Mammary epithelial cell (primary cell): ENCODE data around the gene NLRC5.

Source experiments
- EZH2 ChIP-seq: IDR thresholded peaks from 2 replicates; pipeline ENCODE4 v1.6.1; 2012; ENCODE audit warnings: low read length, inconsistent platforms, borderline replicate concordance
- TF ChIP-seq, protein P1 (sequence below), 2 donors: IDR thresholded peaks in 1 of 2; conservative IDR thresholded peaks in 1 of 2; 2 replicates each; pipeline ENCODE4 v1.5.1; 2011 to 2012; ENCODE audit warnings: inconsistent platforms in 2 of 2, low read length in 2 of 2, mild to moderate bottlenecking in 2 of 2, control low read depth in 1 of 2, low read depth in 1 of 2; ENCODE audit not compliant: insufficient read depth in 1 of 2; ENCODE audit errors: extremely low read depth in 1 of 2

- TF ChIP-seq, protein P1, sequence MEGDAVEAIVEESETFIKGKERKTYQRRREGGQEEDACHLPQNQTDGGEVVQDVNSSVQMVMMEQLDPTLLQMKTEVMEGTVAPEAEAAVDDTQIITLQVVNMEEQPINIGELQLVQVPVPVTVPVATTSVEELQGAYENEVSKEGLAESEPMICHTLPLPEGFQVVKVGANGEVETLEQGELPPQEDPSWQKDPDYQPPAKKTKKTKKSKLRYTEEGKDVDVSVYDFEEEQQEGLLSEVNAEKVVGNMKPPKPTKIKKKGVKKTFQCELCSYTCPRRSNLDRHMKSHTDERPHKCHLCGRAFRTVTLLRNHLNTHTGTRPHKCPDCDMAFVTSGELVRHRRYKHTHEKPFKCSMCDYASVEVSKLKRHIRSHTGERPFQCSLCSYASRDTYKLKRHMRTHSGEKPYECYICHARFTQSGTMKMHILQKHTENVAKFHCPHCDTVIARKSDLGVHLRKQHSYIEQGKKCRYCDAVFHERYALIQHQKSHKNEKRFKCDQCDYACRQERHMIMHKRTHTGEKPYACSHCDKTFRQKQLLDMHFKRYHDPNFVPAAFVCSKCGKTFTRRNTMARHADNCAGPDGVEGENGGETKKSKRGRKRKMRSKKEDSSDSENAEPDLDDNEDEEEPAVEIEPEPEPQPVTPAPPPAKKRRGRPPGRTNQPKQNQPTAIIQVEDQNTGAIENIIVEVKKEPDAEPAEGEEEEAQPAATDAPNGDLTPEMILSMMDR (conservative IDR thresholded peaks at IDR 0.05 in 1 of 2, IDR thresholded peaks at IDR 0.05 in 1 of 2; ENCODE audit: extremely low read depth in 1 of 2, insufficient read depth in 1 of 2, low read depth in 1 of 2, low read length in 2 of 2): no peak
- no peak for TF ChIP-seq EZH2
Measured at GRCh38 chr16:57113664-57114063, 124.3 kb downstream of the NLRC5 start.
